ENCODE data around the gene GJA4. TPM values are rescaled to one million over a fixed set of nuclear protein-coding genes. Genes with fewer than 3 reads are reported as not detected.
A peak's percentile ranks its signal among the peaks of the same experiment; 100 is the strongest.

GJA4 gene
- total and polyA plus RNA-seq, 2 donors: 3.8 to 10.0 TPM

DNA sequence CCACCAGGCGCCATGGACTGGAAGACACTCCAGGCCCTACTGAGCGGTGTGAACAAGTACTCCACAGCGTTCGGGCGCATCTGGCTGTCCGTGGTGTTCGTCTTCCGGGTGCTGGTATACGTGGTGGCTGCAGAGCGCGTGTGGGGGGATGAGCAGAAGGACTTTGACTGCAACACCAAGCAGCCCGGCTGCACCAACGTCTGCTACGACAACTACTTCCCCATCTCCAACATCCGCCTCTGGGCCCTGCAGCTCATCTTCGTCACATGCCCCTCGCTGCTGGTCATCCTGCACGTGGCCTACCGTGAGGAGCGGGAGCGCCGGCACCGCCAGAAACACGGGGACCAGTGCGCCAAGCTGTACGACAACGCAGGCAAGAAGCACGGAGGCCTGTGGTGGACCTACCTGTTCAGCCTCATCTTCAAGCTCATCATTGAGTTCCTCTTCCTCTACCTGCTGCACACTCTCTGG is 8.0 kb upstream of the GJA4 start:
- Histone ChIP-seq H3K9me3 (ENCODE audit: control insufficient read depth in 2 of 2, insufficient read depth in 1 of 2, low read length in 1 of 2) (no peaks in the 10 kb centered on the region), H3K27ac (ENCODE audit: low read depth in 1 of 2, low read length in 1 of 2) (no peak overlapping the region), H3K4me1 (ENCODE audit: control insufficient read depth in 2 of 2, insufficient read depth in 2 of 2, low read length in 2 of 2) (no peaks in the 10 kb centered on the region), H3K27me3 (ENCODE audit: control insufficient read depth in 2 of 2, insufficient read depth in 1 of 2, low read length in 1 of 2) (peaks cover 12 to 53% of the 10 kb centered on the region in 2 donors), H3K4me3 (ENCODE audit: low read length in 2 of 2) (no peak overlapping the region), H3K36me3 (ENCODE audit: control insufficient read depth in 2 of 2, insufficient read depth in 2 of 2, low read length in 1 of 2) (no peaks in the 10 kb centered on the region)
- no peak for DNase-seq (ENCODE audit: low read depth in 6 of 9, low spot score in 9 of 9)
- 95% methylated on average over 28 of the region's 28 CpGs for WGBS

DNA sequence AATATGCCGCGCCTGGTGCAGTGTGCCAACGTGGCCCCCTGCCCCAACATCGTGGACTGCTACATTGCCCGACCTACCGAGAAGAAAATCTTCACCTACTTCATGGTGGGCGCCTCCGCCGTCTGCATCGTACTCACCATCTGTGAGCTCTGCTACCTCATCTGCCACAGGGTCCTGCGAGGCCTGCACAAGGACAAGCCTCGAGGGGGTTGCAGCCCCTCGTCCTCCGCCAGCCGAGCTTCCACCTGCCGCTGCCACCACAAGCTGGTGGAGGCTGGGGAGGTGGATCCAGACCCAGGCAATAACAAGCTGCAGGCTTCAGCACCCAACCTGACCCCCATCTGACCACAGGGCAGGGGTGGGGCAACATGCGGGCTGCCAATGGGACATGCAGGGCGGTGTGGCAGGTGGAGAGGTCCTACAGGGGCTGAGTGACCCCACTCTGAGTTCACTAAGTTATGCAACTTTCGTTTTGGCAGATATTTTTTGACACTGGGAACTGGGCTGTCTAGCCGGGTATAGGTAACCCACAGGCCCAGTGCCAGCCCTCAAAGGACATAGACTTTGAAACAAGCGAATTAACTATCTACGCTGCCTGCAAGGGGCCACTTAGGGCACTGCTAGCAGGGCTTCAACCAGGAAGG is 7.4 kb upstream of the GJA4 start:
- 89% methylated on average over 22 of the region's 22 CpGs for WGBS
- Histone ChIP-seq H3K27ac (ENCODE audit: low read depth in 1 of 2, low read length in 1 of 2) (no peak overlapping the region), H3K9me3 (ENCODE audit: control insufficient read depth in 2 of 2, insufficient read depth in 1 of 2, low read length in 1 of 2) (no peaks in the 10 kb centered on the region), H3K4me3 (ENCODE audit: low read length in 2 of 2) (no peak overlapping the region), H3K36me3 (ENCODE audit: control insufficient read depth in 2 of 2, insufficient read depth in 2 of 2, low read length in 1 of 2) (no peaks in the 10 kb centered on the region), H3K4me1 (ENCODE audit: control insufficient read depth in 2 of 2, insufficient read depth in 2 of 2, low read length in 2 of 2) (no peaks in the 10 kb centered on the region), H3K27me3 (ENCODE audit: control insufficient read depth in 2 of 2, insufficient read depth in 1 of 2, low read length in 1 of 2) (peaks cover 12 to 47% of the 10 kb centered on the region in 2 donors)
- no peak for DNase-seq (ENCODE audit: low read depth in 6 of 9, low spot score in 9 of 9)

DNA sequence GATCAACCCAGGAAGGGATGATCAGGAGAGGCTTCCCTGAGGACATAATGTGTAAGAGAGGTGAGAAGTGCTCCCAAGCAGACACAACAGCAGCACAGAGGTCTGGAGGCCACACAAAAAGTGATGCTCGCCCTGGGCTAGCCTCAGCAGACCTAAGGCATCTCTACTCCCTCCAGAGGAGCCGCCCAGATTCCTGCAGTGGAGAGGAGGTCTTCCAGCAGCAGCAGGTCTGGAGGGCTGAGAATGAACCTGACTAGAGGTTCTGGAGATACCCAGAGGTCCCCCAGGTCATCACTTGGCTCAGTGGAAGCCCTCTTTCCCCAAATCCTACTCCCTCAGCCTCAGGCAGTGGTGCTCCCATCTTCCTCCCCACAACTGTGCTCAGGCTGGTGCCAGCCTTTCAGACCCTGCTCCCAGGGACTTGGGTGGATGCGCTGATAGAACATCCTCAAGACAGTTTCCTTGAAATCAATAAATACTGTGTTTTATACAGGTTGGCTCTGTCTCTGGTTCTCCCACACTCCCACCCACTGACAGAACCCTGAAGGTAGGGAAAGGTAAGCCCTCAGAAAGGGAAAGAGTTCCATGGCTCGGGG is 6.8 kb upstream of the GJA4 start:
- H3K27ac ChIP-seq (ENCODE audit: low read depth in 1 of 2, low read length in 1 of 2): no peak overlapping the region
- H3K36me3 ChIP-seq (ENCODE audit: control insufficient read depth in 2 of 2, insufficient read depth in 2 of 2, low read length in 1 of 2): no peaks in the 10 kb centered on the region
- WGBS: 72% methylated on average over 4 of the region's 4 CpGs
- no peak for DNase-seq (ENCODE audit: low read depth in 6 of 9, low spot score in 9 of 9)
- H3K4me1 ChIP-seq (ENCODE audit: control insufficient read depth in 2 of 2, insufficient read depth in 2 of 2, low read length in 2 of 2): no peaks in the 10 kb centered on the region
- H3K27me3 ChIP-seq (ENCODE audit: control insufficient read depth in 2 of 2, insufficient read depth in 1 of 2, low read length in 1 of 2): peaks cover 12 to 46% of the 10 kb centered on the region in 2 donors
- no peak overlapping the region for H3K4me3 ChIP-seq (ENCODE audit: low read length in 2 of 2)
- H3K9me3 ChIP-seq (ENCODE audit: control insufficient read depth in 2 of 2, insufficient read depth in 1 of 2, low read length in 1 of 2): no peaks in the 10 kb centered on the region

DNA sequence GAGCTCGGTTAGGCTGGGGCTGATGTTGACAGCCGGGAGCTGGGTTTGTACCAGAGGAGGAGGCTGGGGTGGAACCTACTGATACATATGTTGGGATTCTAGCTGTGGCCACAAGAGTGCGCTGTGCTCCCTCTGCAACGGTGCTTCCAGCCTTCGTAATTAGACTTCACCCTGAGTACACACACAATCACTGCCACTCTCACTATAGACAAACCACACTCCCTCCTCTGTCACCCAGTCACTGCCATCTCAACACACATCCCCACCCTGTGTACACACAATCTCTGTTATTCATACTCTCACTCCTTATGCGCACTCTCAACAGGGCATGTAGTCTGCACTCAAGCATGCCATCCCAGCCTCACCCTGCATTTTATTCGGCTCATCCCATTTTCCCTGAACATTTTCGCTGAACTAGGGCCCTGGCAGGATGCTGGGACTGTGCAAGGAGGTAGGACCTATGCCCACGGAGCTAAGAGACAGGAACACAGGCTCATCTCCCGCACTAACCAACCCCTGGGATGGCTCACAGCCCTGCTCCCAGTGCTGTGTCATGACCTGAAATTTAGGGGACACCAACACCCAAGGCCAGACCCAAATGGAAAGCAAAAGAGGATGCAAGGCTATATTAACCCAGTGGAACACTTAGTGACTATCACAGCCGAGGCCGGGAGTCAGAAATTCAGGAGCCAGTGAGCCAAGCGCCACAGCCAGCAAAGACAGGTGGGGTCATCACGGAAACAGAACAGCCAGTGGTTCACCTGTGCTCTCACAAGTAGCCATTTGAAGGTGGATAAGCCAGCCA is 6.1 kb upstream of the GJA4 start:
- no peaks in the 10 kb centered on the region for H3K36me3 ChIP-seq (ENCODE audit: control insufficient read depth in 2 of 2, insufficient read depth in 2 of 2, low read length in 1 of 2)
- no peak overlapping the region for H3K4me3 ChIP-seq (ENCODE audit: low read length in 2 of 2)
- peaks cover 6 to 46% of the 10 kb centered on the region in 2 donors for H3K27me3 ChIP-seq (ENCODE audit: control insufficient read depth in 2 of 2, insufficient read depth in 1 of 2, low read length in 1 of 2)
- 56% methylated on average over 14 of the region's 14 CpGs for WGBS
- no peaks in the 10 kb centered on the region for H3K4me1 ChIP-seq (ENCODE audit: control insufficient read depth in 2 of 2, insufficient read depth in 2 of 2, low read length in 2 of 2)
- DNase-seq (ENCODE audit: low read depth in 6 of 9, low spot score in 9 of 9): peak; percentile 25 to 71 (median 41)
- no peak overlapping the region for H3K27ac ChIP-seq (ENCODE audit: low read depth in 1 of 2, low read length in 1 of 2)
- no peaks in the 10 kb centered on the region for H3K9me3 ChIP-seq (ENCODE audit: control insufficient read depth in 2 of 2, insufficient read depth in 1 of 2, low read length in 1 of 2)

DNA sequence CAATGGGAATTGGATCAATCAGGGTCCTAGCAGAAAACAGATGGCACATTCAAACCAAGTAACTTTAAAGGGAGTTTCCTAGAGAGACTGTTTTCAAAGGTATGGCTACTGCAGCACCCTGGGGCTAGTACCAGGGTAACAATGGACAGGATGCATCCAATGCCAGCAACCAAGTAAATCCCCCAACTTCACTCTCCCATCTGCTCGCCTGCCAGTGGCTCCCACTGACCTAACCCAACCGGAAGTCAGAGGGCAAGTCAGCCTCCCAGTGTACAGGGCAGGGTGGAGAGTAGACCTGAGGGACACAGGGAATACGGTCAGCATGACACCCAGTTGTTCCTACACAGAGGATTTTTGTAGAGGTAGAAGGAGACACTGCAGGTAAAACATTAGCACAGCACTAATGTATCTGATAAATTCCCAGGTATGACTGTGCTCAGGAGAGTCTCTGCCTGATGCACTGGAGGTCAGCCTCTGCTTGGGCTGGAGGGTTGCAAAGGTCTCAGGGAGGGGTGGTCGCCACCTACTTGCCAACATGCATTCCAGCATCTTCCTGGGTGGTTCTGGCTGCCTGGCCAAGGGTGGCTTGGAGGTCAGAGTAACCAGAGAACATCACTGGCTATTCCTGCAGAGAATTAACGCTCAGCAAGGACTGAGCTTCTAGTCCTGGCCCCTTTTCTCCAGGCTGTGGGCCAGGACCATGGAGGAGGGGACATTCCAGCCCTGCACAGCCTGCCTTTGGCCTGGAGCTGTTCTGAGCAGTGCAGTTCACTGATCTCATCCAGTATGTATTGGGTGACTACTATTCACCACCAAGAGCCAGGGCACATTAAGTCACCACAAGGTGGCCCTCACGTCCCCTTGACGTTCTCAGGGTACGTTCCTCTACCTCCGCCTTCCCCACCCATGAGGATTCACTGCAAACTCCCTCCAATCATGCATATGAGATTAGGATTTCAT is 5.1 kb upstream of the GJA4 start:
- Histone ChIP-seq H3K36me3 (ENCODE audit: control insufficient read depth in 2 of 2, insufficient read depth in 2 of 2, low read length in 1 of 2) (no peaks in the 10 kb centered on the region), H3K4me3 (ENCODE audit: low read length in 2 of 2) (no peak overlapping the region), H3K9me3 (ENCODE audit: control insufficient read depth in 2 of 2, insufficient read depth in 1 of 2, low read length in 1 of 2) (peaks cover 0 to 2% of the 10 kb centered on the region in 2 donors), H3K4me1 (ENCODE audit: control insufficient read depth in 2 of 2, insufficient read depth in 2 of 2, low read length in 2 of 2) (peaks cover 0 to 5% of the 10 kb centered on the region in 2 donors), H3K27me3 (ENCODE audit: control insufficient read depth in 2 of 2, insufficient read depth in 1 of 2, low read length in 1 of 2) (peaks cover 5 to 46% of the 10 kb centered on the region in 2 donors), H3K27ac (ENCODE audit: low read depth in 1 of 2, low read length in 1 of 2) (no peak overlapping the region)
- WGBS: 79% methylated on average over 9 of the region's 9 CpGs
- DNase-seq (ENCODE audit: low read depth in 6 of 9, low spot score in 9 of 9): no peak

DNA sequence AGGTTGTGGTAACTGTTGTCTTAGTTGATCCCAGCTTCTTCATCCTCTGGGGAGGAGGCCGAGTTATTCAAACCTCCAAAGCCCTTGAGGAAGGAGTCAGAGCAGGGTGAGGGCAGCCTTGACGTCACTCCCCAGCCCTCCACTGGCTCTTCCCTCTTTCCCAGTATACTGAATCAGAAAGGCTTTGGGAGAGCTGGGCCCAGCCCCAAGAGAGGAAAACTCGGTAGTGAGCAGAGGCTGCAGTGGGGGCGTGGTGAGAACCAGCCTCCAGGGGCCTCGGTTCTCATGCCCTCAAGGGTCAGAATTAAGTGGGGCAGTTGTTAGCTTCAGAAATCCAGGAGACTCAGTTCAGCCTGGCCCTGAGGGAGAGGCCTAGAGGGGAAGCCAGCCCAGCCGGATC is 1.8 kb upstream of the GJA4 start:
- Histone ChIP-seq H3K4me3 (ENCODE audit: low read length in 2 of 2) (no peak overlapping the region), H3K36me3 (ENCODE audit: control insufficient read depth in 2 of 2, insufficient read depth in 2 of 2, low read length in 1 of 2) (no peaks in the 10 kb centered on the region), H3K27ac (ENCODE audit: low read depth in 1 of 2, low read length in 1 of 2) (no peak overlapping the region), H3K27me3 (ENCODE audit: control insufficient read depth in 2 of 2, insufficient read depth in 1 of 2, low read length in 1 of 2) (peaks cover 13 to 50% of the 10 kb centered on the region in 2 donors), H3K9me3 (ENCODE audit: control insufficient read depth in 2 of 2, insufficient read depth in 1 of 2, low read length in 1 of 2) (peaks cover 0 to 2% of the 10 kb centered on the region in 2 donors), H3K4me1 (ENCODE audit: control insufficient read depth in 2 of 2, insufficient read depth in 2 of 2, low read length in 2 of 2) (peaks cover 0 to 5% of the 10 kb centered on the region in 2 donors)
- 92% methylated on average over 6 of the region's 6 CpGs for WGBS
- DNase-seq (ENCODE audit: low read depth in 6 of 9, low spot score in 9 of 9): no peak

DNA sequence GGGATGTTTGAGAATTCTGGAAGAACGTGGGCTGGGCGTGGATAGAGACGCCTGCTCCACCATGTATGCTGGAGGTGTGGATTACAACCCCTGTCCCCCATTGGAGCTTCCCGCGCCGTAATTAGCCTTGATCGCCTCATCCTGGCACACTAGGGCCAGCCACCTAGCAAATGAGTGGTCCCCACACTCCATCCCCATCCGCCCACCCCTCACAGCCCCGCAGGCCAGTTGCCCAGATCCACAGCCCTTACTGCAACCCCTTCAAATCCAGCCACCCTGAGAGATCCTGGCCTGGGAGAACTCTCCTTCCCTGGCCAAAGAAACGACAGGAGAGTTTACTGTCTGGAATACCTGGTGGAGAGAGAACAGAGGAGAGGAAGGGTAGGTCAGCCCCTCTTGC is 375 bp upstream of the GJA4 start:
- H3K27me3 ChIP-seq (ENCODE audit: control insufficient read depth in 2 of 2, insufficient read depth in 1 of 2, low read length in 1 of 2): peaks cover 13 to 47% of the 10 kb centered on the region in 2 donors
- peak overlapping the region in 1 of 2 donors; percentile 11 for H3K27ac ChIP-seq (ENCODE audit: low read depth in 1 of 2, low read length in 1 of 2)
- peaks cover 0 to 2% of the 10 kb centered on the region in 2 donors for H3K9me3 ChIP-seq (ENCODE audit: control insufficient read depth in 2 of 2, insufficient read depth in 1 of 2, low read length in 1 of 2)
- WGBS: 65% methylated on average over 10 of the region's 10 CpGs
- no peaks in the 10 kb centered on the region for H3K36me3 ChIP-seq (ENCODE audit: control insufficient read depth in 2 of 2, insufficient read depth in 2 of 2, low read length in 1 of 2)
- no peak for DNase-seq (ENCODE audit: low read depth in 6 of 9, low spot score in 9 of 9)
- H3K4me1 ChIP-seq (ENCODE audit: control insufficient read depth in 2 of 2, insufficient read depth in 2 of 2, low read length in 2 of 2): peaks cover 0 to 5% of the 10 kb centered on the region in 2 donors
- H3K4me3 ChIP-seq (ENCODE audit: low read length in 2 of 2): peak overlapping the region in 1 of 2 donors; percentile 27

DNA sequence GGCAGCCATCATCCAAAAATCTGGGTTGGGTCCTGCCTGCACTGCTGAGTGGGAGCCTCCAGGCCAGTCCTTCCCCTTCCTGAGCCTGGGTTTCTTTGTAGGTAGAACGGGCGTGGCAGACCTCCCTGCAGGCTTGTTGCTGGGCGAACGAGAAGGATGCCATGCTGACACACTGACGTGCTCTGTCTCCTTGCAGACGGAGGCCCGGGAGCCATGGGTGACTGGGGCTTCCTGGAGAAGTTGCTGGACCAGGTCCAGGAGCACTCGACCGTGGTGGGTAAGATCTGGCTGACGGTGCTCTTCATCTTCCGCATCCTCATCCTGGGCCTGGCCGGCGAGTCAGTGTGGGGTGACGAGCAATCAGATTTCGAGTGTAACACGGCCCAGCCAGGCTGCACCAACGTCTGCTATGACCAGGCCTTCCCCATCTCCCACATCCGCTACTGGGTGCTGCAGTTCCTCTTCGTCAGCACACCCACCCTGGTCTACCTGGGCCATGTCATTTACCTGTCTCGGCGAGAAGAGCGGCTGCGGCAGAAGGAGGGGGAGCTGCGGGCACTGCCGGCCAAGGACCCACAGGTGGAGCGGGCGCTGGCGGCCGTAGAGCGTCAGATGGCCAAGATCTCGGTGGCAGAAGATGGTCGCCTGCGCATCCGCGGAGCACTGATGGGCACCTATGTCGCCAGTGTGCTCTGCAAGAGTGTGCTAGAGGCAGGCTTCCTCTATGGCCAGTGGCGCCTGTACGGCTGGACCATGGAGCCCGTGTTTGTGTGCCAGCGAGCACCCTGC is 1.4 kb downstream of the GJA4 start:
- Histone ChIP-seq H3K9me3 (ENCODE audit: control insufficient read depth in 2 of 2, insufficient read depth in 1 of 2, low read length in 1 of 2) (peaks cover 0 to 2% of the 10 kb centered on the region in 2 donors), H3K4me1 (ENCODE audit: control insufficient read depth in 2 of 2, insufficient read depth in 2 of 2, low read length in 2 of 2) (peaks cover 0 to 5% of the 10 kb centered on the region in 2 donors), H3K4me3 (ENCODE audit: low read length in 2 of 2) (no peak overlapping the region), H3K27ac (ENCODE audit: low read depth in 1 of 2, low read length in 1 of 2) (no peak overlapping the region), H3K27me3 (ENCODE audit: control insufficient read depth in 2 of 2, insufficient read depth in 1 of 2, low read length in 1 of 2) (peaks cover 13 to 47% of the 10 kb centered on the region in 2 donors), H3K36me3 (ENCODE audit: control insufficient read depth in 2 of 2, insufficient read depth in 2 of 2, low read length in 1 of 2) (no peaks in the 10 kb centered on the region)
- no peak for DNase-seq (ENCODE audit: low read depth in 6 of 9, low spot score in 9 of 9)
- WGBS: 95% methylated on average over 40 of the region's 40 CpGs

All from thymus (tissue), 11 donors.